ENCODE measurements around the gene RET. TPM values are rescaled to one million over a fixed set of nuclear protein-coding genes. Genes with fewer than 3 reads are reported as not detected.

RET gene
- total RNA-seq, 1 donor from 2014 or later: 1.2 TPM

DNA sequence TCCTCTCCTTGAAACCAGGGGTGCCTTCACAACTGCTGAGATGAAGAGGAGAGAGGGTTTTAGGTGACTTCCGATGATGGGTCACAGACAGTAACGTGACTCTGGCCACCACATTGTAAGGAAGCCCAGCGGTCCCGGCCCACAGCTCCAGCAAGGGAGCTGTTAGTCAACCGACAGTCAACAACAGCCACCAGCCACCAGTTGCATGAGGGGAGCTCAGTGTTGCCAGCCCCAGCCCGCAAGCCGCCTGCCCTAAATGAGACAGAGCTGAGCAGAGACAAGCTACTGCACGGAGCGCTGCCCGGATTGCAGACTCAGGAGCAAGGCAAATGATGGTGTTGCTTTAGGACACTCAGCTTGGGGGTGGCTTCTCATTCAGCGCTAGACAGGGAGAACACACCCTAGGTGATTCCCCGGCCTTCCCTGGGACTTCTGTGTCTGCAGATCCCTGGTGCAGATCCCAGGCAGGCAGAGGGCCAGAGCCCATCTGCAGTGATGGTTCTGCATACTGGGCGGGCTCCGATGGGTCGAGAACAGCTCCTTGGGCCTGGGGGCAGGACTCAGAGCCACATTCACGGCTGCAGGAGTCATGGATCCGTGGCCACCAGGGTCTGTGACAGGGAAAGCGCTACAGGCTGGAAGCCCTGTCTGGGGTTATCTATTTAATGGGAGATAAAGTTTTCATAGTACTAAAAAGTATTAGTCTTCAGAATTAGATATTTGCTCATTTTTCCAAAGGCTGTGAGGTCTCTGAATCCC lies 14.3 kb upstream of the RET start:
- DNase-seq: no peak

DNA sequence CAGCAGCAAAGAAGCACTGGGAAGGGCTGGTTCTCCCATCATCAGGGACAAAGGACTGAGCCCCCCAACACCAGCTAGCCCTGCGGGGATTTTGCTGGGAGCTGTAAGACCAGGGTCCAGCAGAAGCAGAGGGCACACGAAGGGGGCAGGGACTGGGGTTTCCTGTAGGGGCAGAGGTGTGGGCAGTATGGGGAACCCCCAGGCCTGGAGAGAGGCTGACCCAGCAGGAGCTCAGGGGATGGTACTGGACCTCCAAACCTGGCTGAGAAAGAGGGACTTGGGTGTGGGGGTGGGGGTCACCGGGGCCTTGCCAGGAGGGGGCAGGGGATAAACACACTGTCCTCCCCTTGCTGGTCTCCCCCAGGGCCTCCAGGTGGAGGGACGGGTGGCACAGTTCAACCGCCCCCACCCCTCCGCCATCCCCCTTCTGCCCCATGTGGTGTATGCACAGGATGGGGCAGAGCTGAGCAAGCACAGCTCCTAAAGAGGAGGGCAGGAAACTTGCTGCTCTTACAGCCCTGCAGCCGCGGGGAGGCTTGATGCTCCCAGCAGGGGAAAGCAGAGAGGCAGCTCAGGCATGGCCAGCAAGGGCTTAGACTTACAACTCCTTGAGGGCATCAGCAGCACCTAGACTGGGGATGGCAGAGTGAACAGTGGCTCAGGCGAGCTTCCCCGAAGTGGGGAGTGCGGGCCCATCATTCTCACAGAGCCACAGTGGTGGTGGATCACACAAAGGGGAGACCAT lies 12.4 kb upstream of the RET start:
- no peak for DNase-seq

DNA sequence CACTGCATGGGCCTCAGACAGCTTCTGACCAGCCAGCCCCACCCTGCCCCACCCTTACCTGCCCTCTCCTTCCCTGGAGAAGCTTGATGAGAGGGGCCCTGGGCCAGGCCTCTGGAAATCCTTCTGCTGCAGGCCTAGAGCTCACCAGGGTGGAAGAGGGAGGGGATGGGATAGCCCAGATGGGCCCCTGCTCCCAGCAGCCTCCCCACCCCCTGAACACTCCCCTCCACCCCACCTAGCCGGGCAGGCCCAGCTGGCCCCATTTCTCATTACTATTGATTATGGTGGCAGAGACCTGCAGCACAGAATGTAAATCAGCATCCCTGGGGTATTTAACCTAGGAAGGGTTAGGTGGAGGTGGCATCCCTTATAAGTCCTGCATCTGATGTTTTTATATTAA lies 11.6 kb upstream of the RET start:
- no peak for DNase-seq

DNA sequence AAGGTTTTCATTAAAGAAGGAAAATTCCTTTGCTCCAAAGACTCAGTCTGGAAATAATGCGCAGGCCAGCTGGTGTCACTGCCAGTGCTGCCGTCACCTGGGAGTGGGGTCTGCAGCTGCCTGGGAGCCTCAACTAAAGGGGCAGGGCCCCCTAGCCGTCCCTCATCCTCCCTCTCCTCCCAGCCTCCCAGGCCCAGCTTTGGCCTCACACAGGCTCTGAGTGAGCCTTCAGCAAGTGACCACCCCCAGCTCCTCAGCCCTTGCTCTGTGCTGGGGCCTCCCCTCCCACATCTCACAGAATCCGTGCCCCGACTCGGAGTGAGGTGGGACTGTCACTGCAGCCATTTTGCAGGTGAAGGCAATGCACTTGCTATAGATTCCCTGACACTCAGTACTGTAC lies 11.1 kb upstream of the RET start:
- DNase-seq: no peak

DNA sequence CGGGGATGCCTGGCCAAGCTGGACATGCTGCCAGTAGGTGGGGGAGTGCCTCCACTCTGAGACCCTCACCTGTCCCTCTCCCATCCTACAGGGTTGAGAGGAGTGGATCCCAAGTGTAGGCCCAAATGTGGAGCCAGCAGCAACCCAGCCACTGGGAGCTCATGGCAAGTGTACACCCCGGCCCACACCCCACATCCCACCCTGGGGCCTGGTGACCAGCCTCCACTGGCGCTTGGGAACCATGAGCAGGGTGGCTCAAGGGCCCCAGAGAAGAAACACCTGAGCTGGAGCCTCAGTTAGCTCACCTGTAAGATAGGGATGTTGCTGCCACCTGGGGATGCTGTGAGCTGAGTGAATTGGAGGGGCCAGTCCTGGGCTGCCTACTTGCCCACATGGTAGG lies 10.4 kb upstream of the RET start:
- no peak for DNase-seq

DNA sequence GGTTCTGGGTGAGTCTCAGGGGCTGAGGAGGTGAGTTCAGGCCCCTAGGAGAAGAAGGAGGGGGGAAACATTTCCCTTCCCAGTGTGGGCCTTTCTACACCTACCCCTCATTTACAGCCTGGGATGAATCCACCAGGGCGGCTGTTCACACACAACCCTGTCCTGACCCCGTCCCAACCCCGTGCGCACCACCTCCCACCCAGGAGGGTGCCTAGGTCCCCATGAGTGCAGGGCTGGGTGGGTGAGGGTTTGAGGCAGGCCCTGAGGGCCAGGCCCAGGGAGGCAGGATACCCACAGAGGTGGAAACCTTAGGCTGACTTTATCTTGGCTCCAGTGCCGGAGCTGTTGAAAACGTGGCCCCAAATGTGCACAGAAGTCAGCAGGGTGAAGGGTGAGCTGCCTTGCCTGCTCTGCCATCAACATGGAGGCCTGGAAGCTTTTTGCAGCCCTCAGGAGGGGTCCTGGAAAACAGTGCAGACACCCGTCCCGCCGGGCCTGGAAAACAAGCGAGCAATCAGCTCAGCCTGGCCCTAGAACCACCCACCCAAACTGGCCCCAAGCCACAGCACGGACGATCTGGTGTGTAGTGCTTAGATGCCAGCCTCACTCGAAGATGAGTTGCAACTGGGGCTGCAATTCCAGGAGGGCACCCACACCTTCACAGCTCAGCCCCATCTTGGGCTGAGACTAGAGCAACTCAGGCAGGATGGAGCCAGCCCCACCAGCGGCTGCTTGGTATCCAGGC lies 9.3 kb upstream of the RET start:
- no peak for DNase-seq

DNA sequence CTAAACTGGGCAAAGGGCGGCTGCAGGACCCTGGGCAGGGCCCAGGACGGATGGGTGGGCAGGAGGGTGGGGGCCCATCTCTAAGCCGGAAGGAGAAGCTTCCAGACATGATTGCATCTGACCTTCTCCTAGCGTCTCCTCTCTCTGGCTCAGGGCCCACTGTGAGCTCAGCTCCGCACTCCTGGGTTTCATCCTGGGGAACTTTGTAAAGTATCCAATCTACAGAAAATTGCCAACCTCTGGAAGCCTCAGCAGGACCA lies 8.8 kb upstream of the RET start:
- no peak for DNase-seq

DNA sequence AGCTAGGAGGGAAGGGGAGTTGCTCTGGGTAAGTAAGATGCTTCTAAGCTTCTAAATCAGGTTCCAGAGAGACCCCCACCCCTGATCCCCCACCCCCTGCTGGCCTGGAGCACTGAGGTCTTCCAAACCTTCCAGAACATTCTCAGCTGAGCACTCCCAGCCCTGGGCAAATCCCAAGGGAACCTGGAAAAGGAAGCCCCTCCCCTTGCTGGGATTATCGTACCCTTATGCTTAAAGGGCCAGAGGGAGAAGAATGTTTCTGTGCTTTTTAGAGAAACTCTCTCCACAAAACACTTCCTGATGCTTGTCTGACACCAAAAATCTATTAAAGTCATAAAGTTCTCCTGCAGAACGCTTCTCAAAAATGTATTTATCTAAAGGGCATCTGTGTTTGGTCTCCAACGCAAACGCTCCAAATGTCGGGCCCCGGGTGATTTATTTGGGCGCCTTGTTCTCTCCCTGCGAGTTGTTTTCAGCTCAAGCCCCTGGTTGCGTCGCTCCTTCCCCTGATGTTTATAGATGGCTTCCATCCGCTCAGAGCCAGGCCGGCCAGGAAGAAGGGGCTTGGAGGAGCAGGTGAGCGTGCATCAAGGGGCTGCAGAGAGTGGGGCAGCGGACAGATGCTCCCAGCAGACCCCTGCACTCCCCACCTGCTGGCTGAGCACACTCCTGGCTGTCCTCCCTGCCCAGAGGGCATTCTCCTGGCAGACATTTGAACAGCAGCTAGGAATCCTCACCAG lies 8.2 kb upstream of the RET start:
- DNase-seq: no peak

DNA sequence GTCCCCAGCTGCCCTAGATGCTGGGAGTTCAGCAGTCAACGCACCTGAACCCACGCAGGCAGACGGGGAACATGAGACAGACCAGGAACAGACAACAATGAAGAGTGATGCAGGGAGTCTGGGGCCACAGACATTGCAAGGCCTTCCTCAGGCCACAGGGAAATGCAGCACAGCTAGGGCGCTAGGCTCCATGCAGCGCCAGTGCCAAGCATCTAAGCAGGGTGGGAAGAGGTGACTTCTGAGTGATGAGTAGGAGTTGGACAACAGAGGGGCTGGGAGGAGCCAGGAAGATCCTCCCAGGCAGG lies 7.7 kb upstream of the RET start:
- no peak for DNase-seq

DNA sequence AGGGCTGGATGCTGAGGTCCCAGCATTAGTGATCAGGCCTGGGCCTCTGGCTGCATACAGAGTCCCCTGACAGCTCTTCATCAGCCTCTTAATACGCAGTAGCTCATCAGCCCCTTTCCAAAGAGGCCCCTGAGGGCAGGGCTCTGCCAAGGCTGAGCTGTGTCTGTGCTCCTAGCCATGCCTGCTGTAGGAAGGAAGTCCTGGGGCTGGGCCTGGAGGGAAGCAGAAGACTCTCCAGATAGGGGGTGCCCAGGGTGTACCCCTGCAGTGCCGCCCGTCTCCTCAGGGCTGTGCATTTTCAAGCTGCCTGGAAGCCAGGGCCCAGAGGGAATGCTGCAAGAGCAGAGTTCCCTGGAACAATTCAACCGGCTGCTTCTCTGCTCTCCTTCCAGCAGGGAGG lies 7.3 kb upstream of the RET start:
- no peak for DNase-seq

DNA sequence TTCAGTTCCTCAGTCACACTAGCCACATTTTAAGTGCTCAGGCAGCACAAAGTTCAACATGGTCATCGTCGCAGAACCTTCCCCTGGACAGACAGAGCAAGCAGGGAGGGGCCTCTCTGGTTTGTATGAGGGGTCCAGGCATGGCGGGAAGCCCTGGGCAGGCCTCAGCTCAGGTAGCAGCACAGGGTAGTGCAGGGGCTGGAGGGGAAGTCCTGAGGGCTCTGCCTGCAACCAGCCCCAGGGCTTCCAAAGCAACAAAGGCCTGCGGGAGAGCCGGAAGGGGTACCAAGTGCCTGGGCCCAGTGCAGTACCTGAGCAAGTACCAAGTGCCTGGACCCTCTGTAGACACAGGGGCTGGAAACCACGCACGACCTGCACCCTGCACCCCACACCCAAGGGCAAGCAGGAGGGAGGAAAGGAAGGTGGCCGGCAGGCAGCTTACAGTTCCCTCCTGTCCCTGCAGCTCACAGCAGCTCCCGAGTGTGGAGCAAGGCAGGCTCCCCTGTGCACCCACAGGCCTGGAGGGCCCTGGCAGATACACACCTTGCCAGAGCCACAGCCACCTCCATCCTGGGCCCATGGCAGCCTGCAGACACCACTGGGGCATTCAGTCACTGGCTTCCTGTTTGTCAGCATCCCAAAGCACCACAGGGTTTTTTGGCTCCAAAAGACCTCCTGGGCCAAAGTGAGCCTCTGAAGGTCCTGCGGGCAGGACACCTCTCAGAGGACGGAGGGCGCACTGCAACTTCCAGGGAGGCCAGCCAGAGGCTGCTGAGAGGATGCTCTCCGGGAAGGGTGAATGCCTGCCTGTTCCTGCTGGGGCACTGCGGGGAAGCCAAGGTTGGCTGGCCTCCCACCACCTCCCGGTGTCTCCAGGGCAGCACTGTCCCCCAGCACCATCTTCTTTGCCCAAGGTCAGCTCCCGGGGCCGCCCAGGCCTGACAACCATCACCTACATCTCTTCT lies 6.5 kb upstream of the RET start:
- DNase-seq: no peak

DNA sequence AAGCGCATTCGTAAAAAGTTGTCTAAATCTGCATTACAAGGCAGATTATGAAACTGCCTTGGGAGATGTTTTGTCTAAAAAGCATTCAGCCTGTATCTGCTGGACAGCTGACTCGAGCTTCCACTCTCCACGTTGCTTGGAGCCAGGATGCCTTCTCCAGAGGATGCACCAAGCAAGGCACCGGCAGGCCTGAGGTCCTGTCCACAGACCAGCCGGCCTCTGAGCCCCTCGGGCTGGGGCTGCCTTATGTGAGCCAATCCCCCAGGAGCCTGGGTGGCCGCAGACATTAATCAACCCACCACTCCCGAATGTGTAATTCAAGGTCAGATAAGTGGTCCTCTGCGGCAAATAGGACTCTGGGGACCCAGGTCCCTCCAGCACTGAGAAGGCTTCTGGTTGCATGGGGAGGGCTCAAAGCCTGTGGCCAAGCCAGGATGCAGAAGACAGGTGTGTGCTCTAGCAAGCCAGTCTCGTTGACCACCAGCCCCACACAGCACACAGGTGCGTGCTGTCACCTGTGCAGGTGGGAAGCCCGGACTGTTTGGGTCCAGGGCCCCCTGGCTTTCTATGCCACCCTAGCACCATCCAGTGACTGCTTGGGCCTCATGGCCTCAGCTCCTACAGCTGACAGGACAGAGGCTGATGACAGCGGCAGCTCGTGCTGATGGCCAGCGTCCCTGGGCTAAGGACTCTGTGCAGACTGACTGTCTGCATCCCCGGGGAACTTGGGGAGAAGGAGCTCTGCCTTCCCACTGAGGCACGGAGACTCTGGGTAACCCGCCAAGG lies 4.8 kb upstream of the RET start:
- no peak for DNase-seq

DNA sequence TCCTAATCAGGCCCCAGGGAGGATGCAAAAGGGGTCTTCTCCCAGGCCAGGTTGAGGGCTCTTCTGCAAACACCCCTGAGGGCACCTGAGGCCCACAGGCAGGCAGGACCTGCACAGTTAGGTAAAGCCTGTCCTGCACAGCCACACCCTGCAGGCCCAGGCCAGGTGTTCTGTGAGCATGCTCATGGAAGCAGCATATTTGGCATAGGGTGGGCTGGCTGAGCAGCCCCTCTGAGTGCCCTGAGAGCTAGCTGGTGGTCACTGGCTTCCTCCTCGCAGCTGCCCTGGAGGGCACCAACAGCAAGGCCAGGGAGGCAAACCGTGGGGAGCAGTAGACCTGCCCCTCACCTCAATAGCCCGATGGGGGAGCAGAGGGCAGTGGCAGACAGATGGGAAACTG lies 3.7 kb upstream of the RET start:
- DNase-seq: no peak

DNA sequence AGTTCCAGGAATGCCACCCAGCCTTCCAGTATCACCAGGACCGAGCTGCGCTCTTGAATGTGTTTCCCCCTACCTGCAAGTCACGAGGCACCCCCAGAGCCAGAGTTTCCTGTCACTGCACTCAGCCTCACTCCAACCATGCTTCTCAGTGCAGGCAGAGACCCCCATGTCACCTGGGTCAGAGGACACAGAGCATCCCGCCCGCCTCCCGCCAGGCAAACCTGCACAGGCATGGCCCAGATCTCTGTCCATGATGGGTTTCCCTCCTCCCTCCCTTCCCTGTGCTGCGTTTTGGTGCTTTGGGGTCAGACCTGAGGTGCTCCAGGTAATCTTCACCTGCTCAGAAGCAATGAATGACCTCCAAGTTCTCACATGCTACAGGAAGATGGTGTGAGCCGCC lies 3.1 kb upstream of the RET start:
- no peak for DNase-seq

DNA sequence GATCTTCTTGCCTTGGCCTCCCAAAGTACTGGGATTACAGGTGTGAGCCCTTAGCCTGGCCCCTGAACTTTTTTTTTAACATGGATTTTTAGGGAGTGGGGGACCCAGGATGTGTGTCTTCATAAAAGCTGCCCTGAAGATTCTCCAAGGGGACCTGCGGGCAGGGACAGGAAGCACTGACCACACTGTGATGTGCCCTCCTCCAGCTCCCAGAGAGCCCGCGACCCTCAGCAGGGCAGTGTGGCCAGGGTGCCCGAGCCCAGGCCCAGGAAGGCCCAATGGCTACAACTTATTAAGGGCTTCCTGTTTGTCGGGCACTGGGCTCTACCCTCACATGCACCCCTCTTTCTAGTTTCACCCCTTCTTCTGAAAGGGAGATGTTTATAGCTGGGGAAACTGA lies 2.5 kb upstream of the RET start:
- DNase-seq: no peak

DNA sequence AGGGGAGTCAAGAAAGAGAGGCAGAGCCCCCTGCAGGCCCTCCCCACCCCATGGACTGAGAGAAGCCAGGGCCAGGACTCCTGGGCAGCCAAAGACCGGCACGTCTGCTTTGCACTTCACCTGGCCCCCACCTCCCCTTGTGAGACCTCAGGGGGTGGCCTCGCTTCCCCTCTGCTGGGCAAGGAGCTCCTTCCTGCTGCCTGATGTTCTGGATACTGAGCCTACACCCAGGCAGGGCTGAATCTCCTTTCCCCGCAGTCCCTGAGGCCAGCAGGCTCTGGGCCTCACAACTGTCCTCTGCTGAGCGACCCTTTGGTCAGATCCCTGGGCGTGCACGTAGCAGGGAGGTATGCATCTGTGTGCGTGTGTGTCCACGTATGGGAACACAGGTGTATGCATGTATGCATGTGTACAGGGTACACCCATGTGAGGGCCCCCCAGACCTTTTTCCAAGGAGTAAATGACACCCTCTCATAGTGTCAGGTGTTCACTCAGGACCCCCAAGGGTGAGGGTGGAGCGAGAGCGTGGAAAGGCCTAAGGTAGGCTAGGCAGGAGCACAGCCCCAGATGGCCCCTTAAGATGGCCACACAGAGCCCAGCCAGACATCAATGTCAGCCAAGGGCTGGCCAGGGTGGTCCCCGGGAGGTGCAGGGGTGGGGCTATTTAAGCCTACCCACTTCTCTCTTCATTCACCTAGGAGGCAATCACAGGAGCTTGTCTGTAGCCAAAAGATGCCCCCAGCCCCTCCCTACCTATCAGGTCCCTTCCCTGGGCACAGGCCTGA lies 1.9 kb upstream of the RET start:
- no peak for DNase-seq

DNA sequence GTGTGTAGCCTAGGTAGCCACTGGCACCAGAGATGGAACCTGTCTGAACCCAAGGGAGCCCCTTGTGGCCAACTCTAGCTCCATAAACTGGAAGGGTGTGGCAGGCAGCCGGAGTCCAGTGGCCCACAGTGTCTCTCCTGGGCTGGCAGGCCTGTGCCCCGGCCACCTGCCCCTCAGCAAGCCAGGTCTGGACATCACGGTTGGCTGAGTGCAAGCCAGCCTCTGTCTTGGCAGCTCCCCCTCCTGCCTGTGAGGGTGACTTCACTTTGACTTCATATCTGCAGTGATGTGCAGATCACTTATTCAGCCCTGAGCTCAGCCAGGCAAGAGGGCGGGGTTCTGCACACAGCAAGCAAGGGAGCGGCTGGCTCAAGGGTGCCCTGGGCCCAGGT lies 1.3 kb upstream of the RET start:
- peak; percentile 10 for DNase-seq

DNA sequence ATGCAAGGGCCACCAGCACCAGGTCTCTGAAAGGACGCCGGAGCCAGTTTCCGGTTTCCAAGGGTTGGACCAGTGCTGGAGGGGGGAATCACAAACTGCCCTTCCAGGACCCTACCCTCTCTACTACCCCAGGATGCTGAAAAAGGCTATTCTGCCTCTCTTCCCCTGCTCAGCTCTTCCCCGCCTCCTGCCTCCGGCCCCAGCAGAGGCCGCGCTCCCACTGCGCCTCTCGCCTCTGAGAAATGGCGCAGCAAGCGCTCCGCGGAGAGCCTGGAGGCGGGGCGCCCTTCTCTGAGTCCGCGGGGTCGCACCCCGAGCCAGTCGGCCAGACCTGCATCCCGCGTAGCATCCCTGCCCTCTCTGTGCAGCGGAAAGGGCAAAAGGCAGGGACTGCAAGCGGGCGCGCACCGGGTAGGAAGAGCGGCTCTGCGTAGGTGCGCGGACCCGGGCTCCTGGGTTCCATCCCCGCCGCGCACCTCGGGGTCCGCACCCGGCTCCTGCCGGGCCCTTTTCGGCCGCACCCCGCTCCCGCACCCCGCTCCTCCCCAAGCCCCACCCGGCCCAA lies 476 bp upstream of the RET start:
- DNase-seq: no peak

DNA sequence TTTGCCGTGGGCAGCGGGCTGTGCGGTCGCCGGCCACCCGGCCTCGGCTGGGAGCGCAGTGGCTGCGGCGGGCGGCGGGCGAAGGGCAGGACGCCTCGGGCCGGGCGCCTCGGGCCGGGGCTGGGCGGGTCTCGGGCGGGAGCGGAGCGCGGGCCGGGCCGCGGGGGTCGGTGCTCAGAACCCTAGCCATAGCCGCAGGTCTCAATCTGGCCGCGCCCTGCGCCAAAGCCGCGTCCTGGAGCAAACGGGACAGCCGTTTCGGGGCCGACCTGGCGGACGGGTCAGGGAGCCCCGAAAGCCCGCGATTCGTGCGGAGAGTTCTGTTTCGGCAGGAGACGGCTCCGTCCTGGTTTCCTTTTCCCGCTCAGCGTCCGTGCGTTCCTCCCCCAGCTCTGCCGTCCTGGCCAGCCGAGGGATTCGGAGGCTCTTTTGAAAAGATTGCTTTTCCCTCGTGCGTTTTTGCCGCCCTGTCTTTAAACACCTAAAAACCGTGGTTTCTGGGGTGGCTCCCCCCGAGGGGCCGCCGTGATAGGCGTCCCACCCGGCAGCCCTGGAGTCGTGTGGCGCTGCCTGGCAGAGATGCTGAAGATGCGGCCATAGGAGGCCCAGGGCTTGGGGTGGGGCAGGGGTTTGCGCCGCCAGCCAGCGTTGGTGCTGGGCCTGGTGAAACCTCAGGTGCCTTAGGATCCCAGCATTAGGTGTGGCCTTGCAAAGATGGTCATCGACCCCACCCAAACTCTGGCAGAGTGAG lies 727 bp downstream of the RET start:
- DNase-seq: peak; percentile 15

Data from dermis blood vessel endothelial cell (primary cell).